Fibroblast of skin of left biceps (primary cell): ENCODE results near the gene NAA38.

ENCODE experiments used
- DNase-seq, 2 experiments: peaks; one replicate each; pipeline ENCODE4 v3.0.0-alpha.2; 2013; ENCODE audit warnings: low read depth in 2 of 2

NAA38 gene

DNA sequence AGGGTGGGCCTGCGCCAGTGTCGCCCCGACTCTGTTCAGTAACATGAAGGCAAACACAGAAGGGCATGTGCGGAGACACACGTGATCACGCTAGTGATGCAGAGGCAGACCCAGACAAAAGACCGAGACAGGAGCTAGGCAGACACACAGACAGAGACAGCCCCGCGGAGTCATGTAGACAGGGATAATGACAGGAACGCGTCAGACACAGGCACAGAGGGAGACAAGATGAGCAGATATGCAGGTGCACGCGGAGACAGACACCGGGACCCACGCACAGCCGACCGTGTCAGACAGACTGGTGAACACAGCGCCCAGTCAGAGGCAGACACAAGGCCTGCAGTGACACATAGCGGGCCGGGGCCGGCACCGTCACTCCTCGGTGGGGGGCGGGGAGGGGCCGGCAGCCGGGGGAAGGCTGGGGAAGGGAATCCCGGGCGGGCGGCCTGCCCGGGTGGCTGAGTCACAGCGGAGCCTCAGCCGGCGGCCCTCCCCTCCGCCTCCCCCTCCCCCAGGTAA is 15.9 kb downstream of the NAA38 start:
- DNase-seq, result peak; percentile 75 to 78

DNA sequence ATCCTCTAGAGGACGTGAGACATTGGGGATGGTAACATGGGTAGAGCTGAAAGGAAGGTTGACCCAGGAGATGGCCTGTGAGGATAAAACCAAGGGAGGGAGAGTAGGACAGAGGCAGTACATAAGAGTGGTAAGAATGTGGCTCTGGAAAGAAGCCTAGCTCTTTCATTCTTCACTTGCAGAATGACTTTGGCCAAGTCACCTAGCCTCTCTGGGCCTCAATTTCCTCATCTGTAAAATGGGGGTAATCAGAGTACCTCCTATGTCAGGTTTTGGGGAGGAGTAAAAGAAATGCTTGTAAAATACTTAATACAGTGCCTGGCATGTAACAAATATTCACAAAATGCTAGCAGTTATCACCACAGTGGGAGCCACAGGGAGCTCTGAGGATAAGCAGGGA is 16.5 kb downstream of the NAA38 start:
- no peak for DNase-seq

DNA sequence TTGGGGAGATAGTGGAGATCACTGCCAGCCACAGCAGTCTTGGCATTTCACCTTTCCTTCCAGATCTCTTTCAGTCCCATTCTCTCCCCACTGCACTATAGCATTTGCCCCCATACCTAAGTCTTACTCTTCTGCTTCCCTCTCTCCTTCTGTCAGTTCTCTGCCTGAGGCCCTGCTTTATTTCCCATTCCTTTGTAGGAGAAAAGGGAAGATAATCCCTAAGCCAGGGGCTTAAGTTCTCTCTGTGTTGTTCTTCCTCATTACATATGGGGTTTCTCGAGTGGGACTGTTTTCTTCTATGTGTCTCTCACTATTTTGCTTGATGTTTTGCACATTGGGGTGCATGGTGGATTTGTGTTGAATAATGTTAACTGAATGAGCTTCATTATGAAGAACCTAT is 16.9 kb downstream of the NAA38 start:
- DNase-seq, result no peak

DNA sequence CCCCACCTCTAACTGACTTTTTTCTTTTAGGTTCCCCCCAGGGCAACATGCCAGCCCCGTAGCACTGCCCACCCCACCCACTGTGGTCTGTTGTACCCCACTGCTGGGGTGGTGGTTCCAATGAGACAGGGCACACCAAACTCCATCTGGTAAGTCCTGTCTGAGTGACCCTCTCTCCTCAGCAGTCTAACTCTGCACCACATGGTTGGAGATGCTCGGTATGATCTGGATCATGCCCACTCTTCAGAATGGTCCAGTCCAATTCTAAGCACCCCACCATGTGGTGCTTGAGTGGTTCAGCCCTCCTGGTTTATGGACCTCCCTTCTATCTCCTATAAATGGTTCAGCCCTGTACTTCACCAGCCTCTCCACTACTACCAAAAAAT is 17.5 kb downstream of the NAA38 start:
- DNase-seq, result no peak

DNA sequence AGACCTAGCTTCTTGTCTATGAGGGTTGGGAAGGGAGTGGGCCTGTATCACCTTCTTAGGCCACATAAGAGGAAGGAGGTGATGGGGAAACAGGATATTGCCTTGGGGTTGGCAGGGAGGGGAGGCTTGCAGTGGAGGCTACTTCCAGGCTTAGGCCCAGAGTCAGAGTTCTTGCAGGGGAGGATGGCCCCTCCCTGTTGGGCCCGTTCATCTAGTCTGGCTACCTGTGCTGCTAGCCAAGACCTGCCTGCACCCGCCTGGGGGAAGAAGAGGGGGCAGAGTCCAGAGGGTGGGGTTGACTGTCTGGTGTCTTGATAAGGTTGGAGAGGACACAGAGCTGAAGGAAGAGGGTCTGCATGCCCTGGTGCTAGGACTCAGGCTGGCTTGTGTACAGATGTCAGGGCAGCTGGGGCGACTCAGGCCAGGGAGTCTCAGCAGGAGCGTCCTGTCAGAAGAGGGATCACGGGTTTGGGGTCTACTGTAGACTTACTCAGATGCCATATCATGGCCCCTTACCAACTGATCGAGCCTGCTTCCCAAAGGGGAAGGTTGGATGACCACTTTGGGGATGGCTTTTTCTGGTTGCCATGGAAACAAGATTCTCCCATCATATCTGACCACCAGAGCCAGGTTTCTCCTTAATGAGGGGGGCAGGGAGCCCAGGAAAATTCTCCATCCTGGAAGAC is 18.0 kb downstream of the NAA38 start:
- DNase-seq, result no peak

DNA sequence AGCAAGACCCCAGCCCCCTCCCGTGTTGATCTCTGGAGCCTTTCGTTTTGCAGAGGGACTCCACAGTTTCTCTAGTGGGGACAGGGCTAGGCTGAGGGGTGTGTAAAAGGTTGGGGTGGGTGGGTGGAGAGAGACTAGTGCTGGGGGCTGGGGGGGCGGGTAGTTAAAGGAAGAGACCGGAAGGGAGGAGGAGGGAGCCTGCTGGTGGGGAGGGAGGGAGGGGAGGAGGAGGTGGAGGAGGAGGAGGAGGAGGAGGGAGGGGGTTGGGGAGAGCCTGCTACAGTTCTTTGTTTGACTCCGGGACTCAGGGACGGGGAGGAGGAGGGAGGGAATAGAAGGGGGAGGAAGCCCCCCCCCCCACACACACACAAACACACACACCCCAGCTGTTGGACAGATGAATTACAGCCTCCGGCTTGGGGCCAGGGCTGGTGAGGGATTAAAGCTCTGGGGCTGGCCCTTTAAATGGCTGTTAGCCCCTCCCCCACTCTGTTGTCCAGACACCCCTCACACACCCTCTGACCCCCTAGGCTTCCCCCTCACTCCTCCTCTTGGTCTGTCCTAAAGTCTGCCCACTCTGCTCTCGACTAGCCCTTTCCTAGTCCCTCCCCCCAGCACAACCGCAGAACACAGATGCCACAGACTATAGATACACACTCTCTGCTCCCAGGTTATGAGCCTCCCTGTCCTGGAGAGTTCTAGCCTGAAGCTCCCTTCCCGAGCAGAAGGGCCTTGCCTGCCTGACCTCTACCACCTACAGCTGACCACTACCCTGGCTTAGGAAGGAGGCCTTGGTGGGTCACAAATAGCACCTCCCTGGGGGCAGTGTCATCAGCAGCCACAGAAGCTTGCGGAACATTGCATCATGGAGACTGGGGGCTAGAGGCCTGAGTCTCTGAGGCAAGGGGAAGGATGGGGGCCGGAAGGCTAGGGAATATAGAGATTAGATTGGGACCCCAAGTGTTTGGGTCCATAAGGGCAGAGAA is 19.0 kb downstream of the NAA38 start:
- DNase-seq, result peak; percentile 64 to 65

DNA sequence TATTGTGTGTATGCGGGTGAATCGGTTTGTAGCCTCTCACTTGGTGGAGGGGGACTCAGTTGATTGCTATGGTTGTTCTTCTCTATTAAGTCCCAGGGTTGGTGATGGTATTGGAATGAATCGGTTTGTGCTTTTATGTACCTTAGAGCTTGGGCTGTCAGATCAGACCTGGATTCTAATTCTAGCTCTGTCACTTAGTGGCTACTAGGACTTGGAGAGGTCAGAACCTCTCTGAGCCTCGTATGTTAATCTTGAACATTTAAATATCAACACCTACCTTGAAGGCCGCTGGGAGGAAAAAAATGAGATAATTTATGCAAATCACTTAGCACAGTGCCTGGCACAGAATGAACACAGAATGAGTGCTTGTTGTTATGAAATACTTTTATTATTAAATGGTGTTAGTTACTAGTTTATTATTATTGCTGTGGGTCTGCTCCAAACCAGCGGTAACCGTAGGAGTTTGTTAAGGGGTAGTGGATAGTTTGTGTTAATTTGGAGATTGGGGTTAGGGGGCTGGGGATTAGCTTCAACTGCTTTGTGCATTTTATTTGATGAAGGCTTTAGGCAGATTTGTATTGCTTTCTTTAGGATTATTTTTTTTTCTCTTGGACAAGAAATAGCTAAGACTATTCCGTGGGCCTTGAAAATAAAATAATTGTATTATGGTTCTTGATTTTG is 19.8 kb downstream of the NAA38 start:
- DNase-seq, result no peak

DNA sequence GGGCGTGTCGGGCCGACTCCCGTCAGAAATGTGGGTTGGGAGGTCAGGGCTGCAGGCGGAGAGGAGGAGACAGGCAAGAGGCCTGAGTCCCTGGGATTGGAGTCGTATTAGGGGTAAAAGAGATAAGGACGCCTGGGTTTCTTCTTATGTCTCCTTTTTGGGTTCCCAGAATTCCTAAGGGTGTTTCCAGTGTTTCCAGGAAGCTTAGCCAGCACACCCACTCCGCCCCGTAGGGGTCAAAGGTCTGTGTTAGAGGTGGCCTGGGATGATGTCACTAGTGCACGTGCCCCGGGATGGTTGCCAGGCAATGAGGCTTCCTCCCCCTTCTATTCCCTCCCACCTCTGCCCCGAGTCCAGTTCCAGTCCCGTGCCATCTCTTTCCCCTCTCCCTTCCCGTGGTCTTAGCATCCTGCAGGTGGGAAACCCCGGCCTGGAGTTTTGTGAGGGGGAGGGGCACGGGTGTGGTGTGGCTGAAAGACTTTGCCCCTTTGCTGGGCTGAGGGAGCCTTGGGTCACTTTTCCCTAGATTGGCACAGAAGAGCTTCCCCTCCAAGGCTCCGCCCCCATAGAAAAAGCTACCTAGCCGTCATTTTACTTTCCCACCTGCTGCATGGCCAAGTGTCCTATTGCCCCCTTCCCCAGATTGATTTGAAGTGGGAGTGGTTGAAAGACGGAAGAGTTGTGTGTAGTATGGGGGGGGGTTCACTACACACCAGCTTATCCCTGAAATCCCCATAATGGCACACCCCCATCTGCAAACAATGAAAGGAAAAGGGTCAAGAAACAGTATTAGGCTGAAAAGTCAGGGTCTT is 20.6 kb downstream of the NAA38 start:
- peak; percentile 68 to 73 for DNase-seq

DNA sequence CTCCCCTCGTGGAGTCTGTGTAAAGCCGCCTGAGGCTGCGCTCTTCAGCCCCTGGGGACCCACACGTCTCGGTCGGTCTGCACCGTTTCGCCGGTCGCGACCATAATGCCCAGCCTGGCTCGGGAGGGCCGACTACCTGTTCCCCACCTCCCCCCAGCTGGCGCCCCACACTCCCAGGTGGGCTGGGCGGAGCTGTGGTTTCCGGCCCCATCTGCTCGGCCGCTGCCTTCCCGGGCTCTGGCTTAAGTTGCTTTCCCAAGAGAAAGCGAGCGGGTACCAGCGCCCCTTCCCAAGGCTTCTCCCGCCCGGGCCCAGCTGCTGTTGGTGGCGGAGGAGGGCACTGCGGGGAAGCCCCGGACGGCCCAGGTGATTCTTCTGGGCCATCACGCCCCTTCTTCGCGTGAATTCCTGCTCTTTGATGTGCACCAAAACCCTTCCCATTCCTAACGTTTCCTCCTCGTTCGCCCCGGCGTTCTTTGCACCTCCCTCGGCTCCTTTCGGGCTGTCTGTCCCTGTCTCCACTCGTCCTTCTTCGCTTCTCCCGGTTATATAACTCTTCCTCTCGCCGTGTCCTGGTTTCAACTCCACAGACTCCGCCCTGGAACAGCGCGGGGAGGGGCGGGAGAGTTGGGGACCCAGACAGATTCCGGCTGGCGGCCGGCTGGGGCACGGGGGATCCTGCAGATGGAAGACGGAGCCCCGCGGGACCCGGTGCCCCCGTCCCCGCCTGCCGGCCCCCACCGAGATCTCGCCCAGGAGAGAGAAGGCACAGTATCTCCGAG is 21.4 kb downstream of the NAA38 start:
- DNase-seq, result no peak

DNA sequence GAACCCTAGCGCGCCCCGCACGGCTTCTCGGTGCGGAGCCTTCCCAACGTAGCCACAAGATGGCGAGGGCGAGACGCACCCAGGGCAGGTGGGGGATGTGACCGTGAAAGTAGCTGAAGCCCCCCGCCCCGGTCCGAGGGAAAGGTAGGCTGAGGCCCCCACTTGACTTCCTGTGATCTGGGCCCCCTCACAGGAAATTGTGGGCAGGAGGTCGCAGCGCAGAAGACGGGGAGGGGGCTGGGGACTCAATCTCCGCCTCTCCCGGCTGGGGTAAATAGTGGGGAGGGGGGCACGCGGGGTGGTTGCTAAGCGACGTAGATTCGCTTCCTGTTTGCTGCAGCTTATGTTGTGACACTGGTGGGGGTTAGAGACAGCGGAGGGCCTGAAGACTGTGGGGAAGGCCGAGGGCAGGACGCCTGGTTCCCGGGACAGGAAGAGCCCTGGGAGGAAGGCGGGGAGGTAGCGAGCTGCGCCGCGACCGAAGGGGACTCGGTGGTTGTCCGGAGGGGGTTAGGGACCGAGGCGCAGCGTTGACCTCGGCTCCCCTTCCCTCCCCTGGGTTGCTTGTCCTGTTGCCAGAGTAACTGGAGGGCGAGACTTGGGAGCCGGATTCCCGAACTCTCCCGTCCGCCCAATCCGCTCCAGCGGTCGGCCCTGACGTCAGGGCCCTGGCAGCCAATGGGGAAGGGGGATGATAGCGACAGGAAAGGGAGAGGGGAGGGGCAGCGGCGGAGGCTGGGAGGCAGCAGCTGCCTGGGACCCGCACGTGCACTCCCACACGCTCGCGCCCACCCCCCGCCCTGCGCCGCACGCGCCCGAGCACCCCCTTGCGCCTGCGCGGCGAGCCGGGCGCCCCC is 22.2 kb downstream of the NAA38 start:
- DNase-seq, result peak; percentile 98

DNA sequence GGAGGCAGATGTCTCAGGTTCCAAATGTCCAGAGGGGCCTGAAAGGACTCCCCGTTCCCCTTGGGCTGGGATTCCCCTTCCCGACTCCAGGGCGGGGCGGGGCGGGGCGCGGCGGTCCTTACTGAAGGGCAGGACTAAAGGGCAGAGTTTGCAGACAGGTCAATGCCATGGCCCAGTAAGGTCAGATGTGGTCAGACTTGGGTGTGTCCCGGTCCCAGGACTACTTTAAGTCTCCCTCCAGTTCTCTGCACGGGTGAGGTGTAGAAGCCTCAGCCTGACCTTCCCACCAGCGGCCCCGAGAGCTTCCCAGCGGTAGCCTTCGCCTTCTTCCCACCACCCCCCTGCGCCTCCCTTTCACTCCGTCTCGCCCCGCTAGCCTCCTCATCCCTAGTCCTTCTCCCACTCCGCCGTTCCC is 22.8 kb downstream of the NAA38 start:
- DNase-seq, result no peak

DNA sequence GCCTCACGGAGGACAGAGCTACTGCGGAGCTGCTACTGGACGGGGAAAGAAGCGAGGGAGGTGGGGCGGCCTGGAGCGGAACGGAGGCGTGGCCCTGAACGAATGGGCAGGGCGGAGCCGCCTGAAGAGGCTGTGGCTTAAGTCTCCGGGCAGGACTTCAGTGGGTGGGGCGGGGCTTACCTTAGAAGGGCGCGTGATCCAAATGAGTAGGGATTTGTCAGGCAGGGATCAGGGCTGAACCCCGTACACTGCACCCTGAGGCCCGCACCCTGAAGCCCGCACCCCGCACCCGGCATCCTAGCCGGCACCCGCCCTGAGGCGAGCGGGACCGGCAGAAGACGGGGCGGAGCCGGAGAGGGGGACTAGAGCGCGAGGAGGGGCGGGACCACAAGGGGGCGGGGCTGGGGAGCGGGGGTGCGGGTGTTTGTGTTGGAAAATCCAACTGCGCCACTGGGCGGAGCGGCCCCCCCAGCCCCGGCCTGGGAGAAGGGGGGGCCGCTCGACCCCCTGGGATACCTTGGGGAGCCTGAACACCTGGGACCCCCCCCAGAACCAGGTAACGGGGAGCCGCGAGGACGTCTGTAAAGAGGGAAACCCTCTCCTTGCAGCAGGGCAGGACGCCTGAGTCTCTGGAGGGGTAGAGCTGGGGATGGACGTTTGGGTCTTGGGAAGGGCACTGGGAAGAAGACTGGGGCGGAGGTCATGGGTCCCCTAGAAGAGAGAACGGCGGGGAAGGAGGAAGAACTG is 23.4 kb downstream of the NAA38 start, which contains the start of gene KDM6B:
Gene KDM6B (plus strand): TSS at position 423 of the 747 bp plus-strand sequence. CDS start 11,338 bp downstream, outside the sequence.
- DNase-seq, result peak in 1 of 2 experiments; percentile 55

DNA sequence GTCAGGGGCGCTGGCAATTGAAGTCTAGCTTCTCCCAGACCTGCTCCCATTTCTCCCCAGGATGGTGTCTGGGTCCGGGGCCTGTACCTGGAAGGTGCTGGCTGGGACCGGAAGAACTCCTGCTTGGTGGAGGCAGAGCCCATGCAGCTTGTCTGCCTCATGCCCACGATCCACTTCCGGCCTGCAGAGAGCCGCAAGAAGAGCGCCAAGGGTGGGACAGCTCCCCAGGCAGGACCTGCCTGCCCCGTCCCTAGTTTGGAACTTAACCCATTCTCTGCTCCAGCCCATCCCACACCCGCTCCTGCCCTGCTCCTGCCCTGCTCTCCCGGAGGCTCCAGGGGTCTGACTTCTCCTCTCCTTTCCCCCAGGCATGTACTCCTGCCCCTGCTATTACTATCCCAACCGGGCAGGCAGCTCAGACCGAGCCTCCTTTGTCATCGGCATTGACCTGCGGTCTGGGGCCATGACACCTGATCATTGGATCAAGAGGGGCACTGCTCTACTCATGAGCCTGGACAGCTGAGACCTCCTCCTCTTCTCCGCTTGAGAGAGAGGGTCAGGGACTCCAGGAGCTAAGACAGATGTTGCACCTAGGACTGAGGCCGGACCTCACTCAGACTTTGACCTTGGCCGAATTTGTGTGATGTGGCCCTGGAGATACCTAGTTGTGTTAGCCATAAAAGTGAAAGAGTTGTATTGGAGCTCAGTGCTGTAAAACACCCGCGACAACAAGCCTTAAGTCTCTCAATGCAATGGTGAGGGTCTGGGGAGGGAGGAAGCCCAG is 24.2 kb downstream of the NAA38 start:
- no peak for DNase-seq

DNA sequence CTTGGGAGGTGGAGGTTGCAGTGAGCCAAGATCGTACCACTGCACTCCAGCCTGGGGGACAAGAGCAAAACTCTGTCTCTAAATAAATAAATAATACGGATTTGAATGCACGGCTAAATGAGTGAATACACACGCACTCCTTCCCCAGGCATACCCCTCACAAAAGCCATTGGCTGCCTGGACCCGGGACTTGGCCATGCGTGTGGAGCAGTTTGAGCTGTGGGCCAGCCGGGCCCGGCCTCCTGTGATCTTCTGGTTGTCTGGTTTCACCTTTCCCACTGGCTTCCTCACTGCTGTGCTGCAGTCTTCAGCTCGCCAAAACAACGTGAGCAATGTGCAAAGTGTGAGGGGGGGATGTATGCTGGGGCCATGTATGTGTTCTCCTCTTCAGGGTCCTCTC is 24.9 kb downstream of the NAA38 start:
- no peak for DNase-seq

DNA sequence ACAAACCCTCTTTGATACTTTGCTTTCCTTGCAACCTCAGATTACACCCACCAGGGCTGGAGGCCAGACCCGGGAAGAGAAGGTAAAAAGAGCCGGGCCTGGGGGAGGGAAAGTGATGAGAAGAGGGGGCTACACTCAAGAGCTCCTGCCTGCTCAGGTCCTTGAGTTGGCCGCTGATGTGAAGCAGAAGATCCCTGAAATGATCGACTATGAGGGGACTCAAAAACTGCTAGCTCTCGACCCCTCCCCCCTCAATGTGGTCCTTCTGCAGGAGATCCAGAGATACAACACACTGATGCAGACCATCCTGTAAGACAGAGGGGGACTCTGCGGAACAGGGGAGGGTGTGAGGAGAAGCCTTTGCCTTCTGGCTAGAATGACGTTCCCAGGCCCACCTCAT is 26.1 kb downstream of the NAA38 start:
- DNase-seq, result no peak

DNA sequence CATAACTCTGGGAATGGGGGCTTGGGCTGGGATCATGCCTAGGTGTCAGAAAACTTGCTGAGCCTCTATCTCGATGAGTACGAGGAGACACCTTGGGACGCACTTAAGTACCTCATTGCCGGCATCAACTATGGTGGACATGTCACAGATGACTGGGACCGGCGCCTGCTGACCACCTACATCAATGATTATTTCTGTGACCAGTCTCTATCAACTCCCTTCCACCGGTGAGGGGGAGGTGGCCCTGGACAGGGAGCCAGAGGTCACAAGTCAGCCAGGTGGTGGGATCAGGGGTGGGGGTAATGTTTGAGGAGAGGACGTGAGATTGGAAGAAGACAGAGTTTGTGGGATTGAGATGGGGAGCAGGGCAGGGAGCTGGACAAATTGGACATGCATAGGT is 26.7 kb downstream of the NAA38 start:
- no peak for DNase-seq

DNA sequence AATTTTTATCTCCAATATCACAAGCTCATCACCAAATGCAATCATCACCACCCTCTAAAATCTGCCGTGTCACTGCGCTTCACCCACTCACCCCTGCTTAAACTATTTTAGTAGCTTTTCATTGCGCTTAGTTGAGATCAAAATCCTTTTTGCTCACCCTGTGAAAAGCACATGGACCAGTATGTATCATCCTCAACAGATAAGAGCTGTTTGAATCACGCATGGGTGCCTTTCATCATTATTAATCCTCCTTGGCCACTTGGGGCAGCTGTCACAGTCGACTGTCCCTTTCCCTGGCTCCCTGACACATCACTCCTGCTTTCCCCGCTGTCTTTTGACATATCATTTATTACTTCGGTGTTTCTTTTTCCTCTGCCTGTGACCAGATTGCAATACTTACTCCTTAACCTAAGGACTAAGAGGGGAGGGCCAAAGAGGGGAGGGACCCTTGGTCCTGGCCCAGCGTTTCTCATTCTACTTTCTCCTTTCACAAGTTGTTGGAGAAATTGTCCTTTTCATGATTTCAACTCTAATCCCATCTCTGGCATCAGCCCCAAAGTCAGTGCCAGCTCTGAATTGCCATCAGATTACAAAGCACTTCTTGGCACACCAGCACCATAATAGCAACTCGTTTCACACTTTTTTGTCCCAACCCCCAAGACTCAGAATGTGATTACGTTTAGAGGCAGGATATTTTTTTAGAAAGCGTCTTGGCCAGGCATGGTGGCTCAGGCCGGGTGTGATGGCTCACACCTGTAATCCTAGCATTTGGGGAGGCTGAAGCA is 32.0 kb downstream of the NAA38 start:
- DNase-seq, result no peak
